Keratinocyte (primary cell): ENCODE measurements around the gene PLD2. TPM values are rescaled to one million over a fixed set of nuclear protein-coding genes. Genes with fewer than 3 reads are reported as not detected.
"Not testable (repeated sequence)": the region's sequence is repeated elsewhere in the genome, so short reads cannot be mapped to it uniquely, and the experiment has no call there.

ENCODE experiments used
- DNase-seq: peaks from one replicate; pipeline ENCODE4 v3.0.0-alpha.2; 2011; ENCODE audit warnings: low read depth, missing footprints, low spot score
- FAIRE-seq: peaks from 2 replicates; lab custom pipeline; 2011; peaks lifted over from hg19 to GRCh38; lab: Jason Lieb, UNC
- H2AFZ ChIP-seq: 2 replicates; pipeline ENCODE4 v1.6.0; 2012; ENCODE audit warnings: low read length, control low read depth, inconsistent platforms; ENCODE audit not compliant: control insufficient read depth
- H3K27ac ChIP-seq: 2 replicates; pipeline ENCODE4 v1.5.1; 2011; ENCODE audit warnings: low read length; ENCODE audit not compliant: control insufficient read depth, insufficient read depth
- H3K27me3 ChIP-seq: 3 replicates; pipeline ENCODE4 v1.6.0; 2011; ENCODE audit warnings: low read length; ENCODE audit not compliant: control insufficient read depth, insufficient read depth; ENCODE audit errors: extremely low read depth
- H3K36me3 ChIP-seq, 2 experiments: 2 replicates in 1 of 2; 3 replicates in 1 of 2; pipeline ENCODE4 v1.5.1; 2011; ENCODE audit warnings: low read length in 2 of 2, mild to moderate bottlenecking in 1 of 2; ENCODE audit not compliant: control insufficient read depth in 2 of 2, insufficient read depth in 2 of 2; ENCODE audit errors: extremely low read depth in 1 of 2
- H3K4me1 ChIP-seq: 3 replicates; pipeline ENCODE4 v1.5.1; 2011; ENCODE audit warnings: low read length; ENCODE audit not compliant: control insufficient read depth, insufficient read depth; ENCODE audit errors: extremely low read depth
- H3K4me2 ChIP-seq: 3 replicates; pipeline ENCODE4 v1.6.0; 2011; ENCODE audit warnings: low read depth, low read length; ENCODE audit not compliant: control insufficient read depth, insufficient read depth; ENCODE audit errors: extremely low read depth
- H3K4me3 ChIP-seq, 3 experiments: fragments of 200-600 bp in 1 of 3; sonication (generic) in 1 of 3; 2 replicates in 2 of 3; 3 replicates in 1 of 3; pipeline ENCODE4 v1.5.1; 2011 to 2016; ENCODE audit warnings: low read length in 3 of 3, mild to moderate bottlenecking in 3 of 3, control low read depth in 2 of 3, inconsistent platforms in 1 of 3, low read depth in 1 of 3, mixed read lengths in 1 of 3, mixed run types in 1 of 3, moderate library complexity in 1 of 3; ENCODE audit not compliant: control insufficient read depth in 2 of 3, insufficient read depth in 2 of 3; ENCODE audit errors: extremely low read depth in 1 of 3
- H3K79me2 ChIP-seq: 2 replicates; pipeline ENCODE4 v1.6.0; 2012; ENCODE audit warnings: low read length; ENCODE audit not compliant: control insufficient read depth, insufficient read depth
- H3K9ac ChIP-seq: 3 replicates; pipeline ENCODE4 v1.6.0; 2011; ENCODE audit warnings: low read length; ENCODE audit not compliant: control insufficient read depth, insufficient read depth; ENCODE audit errors: extremely low read depth
- H3K9me1 ChIP-seq: 3 replicates; pipeline ENCODE4 v1.6.0; 2011; ENCODE audit warnings: low read length; ENCODE audit not compliant: control insufficient read depth, insufficient read depth; ENCODE audit errors: extremely low read depth
- H3K9me3 ChIP-seq: 2 replicates; pipeline ENCODE4 v1.5.1; 2012; ENCODE audit warnings: low read depth, low read length; ENCODE audit not compliant: control insufficient read depth
- H4K20me1 ChIP-seq: 3 replicates; pipeline ENCODE4 v1.6.0; 2011; ENCODE audit warnings: low read length; ENCODE audit not compliant: control insufficient read depth, insufficient read depth; ENCODE audit errors: extremely low read depth
- EZH2 ChIP-seq: IDR thresholded peaks from one replicate; pipeline ENCODE4 v1.6.1; 2012; ENCODE audit warnings: inconsistent platforms, mild to moderate bottlenecking, low read length, moderate library complexity
- dilution Hi-C: fragments of 300-500 bp; cut with MboI; formaldehyde crosslinking; loops from one replicate; pipeline ENCODE4 v1.7.0; 2020; ENCODE audit warnings: low sequenced_read_pairs; ENCODE audit not compliant: extremely low pct_ligation_motif_present
- polyA plus RNA-seq, 5 experiments: library from polyadenylated mRNA; depleted of rRNA in 3 of 5; stranded (reverse) in 3 of 5; stranded (forward) in 1 of 5; unstranded in 1 of 5; fragments of >200 nt; gene quantifications; 1 replicate in 1 of 5; 2 replicates in 3 of 5; 3 replicates in 1 of 5; pipeline versions ENCODE4 v1.2.1 to v1.2.3, GENCODE V29; 2011 to 2012; ENCODE audit warnings: missing spikeins in 2 of 5, low read depth in 1 of 5, low replicate concordance in 1 of 5
- TF ChIP-seq, protein P1 (sequence below), 3 experiments: IDR thresholded peaks in 1 of 3; conservative IDR thresholded peaks in 1 of 3; optimal IDR thresholded peaks in 1 of 3; 2 replicates in 2 of 3; 3 replicates in 1 of 3; pipeline versions ENCODE3 to v1.5.1; 2011; ENCODE audit warnings: low read length in 3 of 3, mild to moderate bottlenecking in 3 of 3, moderate library complexity in 2 of 3, control low read depth in 1 of 3, inconsistent platforms in 1 of 3; ENCODE audit not compliant: insufficient read depth in 2 of 3; ENCODE audit errors: extremely low read depth in 1 of 3

The PLD2 gene
- polyA plus RNA-seq, 1 donor (not counting 4 experiments of a cell fraction or from before 2014, with no cell fraction given): 33.3 TPM

DNA sequence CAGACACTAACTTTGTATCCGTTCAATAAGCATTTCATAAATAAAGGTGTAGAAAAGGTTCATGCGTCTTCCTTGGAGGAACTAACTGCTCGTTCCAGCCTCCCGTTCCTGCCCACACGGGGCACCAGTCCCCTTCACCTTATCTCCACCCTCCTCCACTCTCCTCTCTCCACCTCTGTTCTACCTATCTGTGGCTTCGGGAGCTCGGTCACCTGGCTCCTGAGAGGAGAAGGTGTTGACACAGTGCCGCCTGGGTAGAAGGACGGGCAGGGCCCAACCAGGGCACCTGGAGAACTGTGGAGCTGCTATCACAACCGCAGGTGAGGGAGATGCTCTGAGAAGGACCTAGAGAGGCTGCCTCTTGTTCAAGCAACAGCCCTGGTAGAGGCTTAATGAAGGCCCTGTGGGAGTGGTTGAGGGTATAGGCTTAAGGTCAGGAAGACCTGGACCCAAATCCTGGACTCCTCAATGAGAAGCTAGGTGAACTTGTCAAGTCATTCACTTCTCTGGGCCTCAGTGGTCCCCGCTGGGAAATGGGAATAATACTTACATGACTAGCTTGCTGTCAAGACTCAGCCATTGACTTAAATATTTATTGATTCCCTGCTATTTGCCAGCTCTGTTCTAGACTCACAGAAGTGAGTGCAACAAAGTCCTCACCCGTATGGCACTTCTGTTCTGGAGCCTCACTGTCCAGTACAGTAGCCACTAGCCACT lies 16.6 kb downstream of the PLD2 start:
- Histone ChIP-seq H3K9me1 (no peaks in the 10 kb centered on the region), H3K79me2 (no peaks in the 10 kb centered on the region), H3K4me1 (no peaks in the 10 kb centered on the region), H3K27ac (no peak overlapping the region), H3K4me2 (no peak overlapping the region), H2AFZ (no peak overlapping the region), H3K4me3 (no peak overlapping the region), H3K27me3 (no peaks in the 10 kb centered on the region), H4K20me1 (no peaks in the 10 kb centered on the region), H3K9ac (no peak overlapping the region), H3K36me3 (peaks cover 15 to 17% of the 10 kb centered on the region in 2 experiments), H3K9me3 (no peaks in the 10 kb centered on the region)
- no peak for FAIRE-seq
- dilution Hi-C loops: no loop called here
- DNase-seq: no peak
- TF ChIP-seq EZH2: no peak
- TF ChIP-seq, protein P1, sequence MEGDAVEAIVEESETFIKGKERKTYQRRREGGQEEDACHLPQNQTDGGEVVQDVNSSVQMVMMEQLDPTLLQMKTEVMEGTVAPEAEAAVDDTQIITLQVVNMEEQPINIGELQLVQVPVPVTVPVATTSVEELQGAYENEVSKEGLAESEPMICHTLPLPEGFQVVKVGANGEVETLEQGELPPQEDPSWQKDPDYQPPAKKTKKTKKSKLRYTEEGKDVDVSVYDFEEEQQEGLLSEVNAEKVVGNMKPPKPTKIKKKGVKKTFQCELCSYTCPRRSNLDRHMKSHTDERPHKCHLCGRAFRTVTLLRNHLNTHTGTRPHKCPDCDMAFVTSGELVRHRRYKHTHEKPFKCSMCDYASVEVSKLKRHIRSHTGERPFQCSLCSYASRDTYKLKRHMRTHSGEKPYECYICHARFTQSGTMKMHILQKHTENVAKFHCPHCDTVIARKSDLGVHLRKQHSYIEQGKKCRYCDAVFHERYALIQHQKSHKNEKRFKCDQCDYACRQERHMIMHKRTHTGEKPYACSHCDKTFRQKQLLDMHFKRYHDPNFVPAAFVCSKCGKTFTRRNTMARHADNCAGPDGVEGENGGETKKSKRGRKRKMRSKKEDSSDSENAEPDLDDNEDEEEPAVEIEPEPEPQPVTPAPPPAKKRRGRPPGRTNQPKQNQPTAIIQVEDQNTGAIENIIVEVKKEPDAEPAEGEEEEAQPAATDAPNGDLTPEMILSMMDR (optimal IDR thresholded peaks at IDR 0.05 in 1 of 3, IDR thresholded peaks at IDR 0.05 in 1 of 3, conservative IDR thresholded peaks at IDR 0.05 in 1 of 3; ENCODE audit: extremely low read depth in 1 of 3, insufficient read depth in 2 of 3, low read length in 3 of 3): no peak

DNA sequence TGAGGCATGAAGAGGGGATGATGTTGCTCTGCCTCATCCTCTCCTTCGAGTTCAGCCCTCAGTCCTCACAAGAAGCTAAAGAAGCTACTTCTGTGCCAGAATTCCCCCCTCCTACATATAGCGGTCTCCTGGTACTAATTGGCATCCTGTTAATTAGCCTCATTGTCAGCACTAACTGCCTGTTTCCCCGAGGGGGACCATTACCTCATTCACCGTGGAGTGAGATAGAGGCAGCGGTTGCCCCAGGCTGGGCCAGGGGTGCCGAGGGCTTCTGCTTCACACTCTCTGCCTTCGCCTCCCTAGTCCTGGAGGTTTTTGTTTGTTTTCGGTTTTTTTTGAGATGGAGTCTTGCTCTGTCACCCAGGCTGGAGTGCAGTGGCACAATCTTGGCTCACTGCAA lies 20.4 kb downstream of the PLD2 start:
- H3K36me3 ChIP-seq: peaks cover 12 to 13% of the 10 kb centered on the region in 2 experiments
- TF ChIP-seq EZH2: no peak
- TF ChIP-seq, protein P1 (optimal IDR thresholded peaks at IDR 0.05 in 1 of 3, IDR thresholded peaks at IDR 0.05 in 1 of 3, conservative IDR thresholded peaks at IDR 0.05 in 1 of 3; ENCODE audit: extremely low read depth in 1 of 3, insufficient read depth in 2 of 3, low read length in 3 of 3): no peak
- no peaks in the 10 kb centered on the region for H3K27me3 ChIP-seq
- no peak overlapping the region for H2AFZ ChIP-seq
- H4K20me1 ChIP-seq: no peaks in the 10 kb centered on the region
- no peaks in the 10 kb centered on the region for H3K9me1 ChIP-seq
- no peaks in the 10 kb centered on the region for H3K9me3 ChIP-seq
- FAIRE-seq (no peak), DNase-seq (no peak)
- H3K79me2 ChIP-seq: no peaks in the 10 kb centered on the region
- H3K27ac ChIP-seq: no peak overlapping the region
- H3K4me3 ChIP-seq: no peak overlapping the region
- H3K4me2 ChIP-seq: no peak overlapping the region
- H3K4me1 ChIP-seq: no peaks in the 10 kb centered on the region
- H3K9ac ChIP-seq: no peak overlapping the region
- dilution Hi-C loops: no loop called here

DNA sequence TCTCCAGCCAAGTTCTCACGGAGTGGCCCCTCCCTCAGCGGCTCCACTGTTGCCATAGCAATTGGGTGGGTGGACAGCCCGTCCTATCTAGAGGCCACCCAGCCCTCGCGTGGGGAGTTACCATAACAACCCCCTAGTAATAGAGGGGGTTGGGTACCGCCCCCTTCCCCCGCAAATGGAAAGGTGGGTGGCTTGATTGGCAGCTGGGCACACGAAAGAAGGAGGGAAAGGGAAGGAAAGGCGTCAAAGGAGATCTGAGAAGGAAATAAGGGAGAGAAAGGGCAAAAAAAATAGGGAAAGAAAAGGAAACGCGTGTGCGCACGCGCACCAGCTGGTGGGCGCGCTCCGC lies 25.9 kb downstream of the PLD2 start:
- dilution Hi-C loops, H3K27me3 ChIP-seq, H3K9me1 ChIP-seq, FAIRE-seq, DNase-seq, H3K9me3 ChIP-seq, H4K20me1 ChIP-seq: not testable (repeated sequence)
- peak overlapping the region; percentile 61 to 99 (median 71) for H3K4me3 ChIP-seq
- H2AFZ ChIP-seq: peak overlapping the region; percentile 73
- peaks cover 4 to 14% of the 10 kb centered on the region in 2 experiments for H3K36me3 ChIP-seq
- H3K9ac ChIP-seq: peak overlapping the region; percentile 86
- peaks cover 27% of the 10 kb centered on the region for H3K4me1 ChIP-seq
- peak overlapping the region; percentile 90 for H3K27ac ChIP-seq
- peaks cover 45% of the 10 kb centered on the region for H3K79me2 ChIP-seq
- peak overlapping the region; percentile 82 for H3K4me2 ChIP-seq
